Activated CD4-positive, CD25-positive, alpha-beta regulatory T cell treated with anti-CD3 and anti-CD28 coated beads, Interleukin-2, amount 50 U/mL, for 72 hours (primary cell): ENCODE data around the gene RUSF1.
"Not testable (repeated sequence)": the region's sequence is repeated elsewhere in the genome, so short reads cannot be mapped to it uniquely, and the experiment has no call there.

Source experiments
- DNase-seq: peaks from one replicate; pipeline ENCODE4 v3.0.0; 2021

Gene RUSF1

DNA sequence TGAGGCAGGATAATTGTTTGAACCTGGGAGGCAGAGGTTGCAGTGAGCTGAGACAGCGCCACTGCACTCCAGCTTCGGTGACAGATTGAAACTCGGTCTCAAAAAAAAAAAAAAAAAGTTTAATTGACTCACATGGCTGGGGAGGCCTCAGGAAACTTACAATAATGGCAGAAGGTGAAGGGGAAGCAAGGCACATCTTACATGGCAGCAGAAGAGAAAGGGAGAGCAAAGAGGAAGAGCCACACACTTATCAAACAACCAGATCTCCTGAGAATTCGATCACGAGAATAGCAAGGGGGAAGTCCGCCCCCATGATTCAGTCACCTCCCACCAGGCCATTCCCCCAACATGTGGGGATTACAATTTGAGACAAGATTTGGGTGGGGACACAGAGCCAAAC lies 62.3 kb downstream of the RUSF1 start:
- DNase-seq, result not testable (repeated sequence)

DNA sequence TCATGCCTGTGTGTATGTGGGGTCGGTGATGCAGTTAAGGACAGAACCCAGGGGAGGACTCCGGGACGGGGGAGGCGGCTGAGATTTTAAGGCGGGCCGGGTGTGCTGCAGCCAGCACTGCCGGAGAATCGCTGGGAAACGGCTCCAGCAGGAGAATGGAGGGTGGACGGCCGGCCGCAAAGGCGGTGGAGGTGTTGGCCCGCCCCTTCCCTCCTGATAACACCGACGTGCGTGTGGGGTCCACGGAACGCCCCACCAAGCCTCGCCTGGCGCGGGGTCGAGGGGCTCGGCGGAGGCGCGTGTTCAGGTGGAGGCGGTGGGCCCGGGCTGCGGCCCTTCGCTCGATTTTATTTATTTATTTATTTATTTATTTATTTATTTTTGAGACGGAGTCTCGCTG lies 66.2 kb downstream of the RUSF1 start:
- DNase-seq, result no peak

DNA sequence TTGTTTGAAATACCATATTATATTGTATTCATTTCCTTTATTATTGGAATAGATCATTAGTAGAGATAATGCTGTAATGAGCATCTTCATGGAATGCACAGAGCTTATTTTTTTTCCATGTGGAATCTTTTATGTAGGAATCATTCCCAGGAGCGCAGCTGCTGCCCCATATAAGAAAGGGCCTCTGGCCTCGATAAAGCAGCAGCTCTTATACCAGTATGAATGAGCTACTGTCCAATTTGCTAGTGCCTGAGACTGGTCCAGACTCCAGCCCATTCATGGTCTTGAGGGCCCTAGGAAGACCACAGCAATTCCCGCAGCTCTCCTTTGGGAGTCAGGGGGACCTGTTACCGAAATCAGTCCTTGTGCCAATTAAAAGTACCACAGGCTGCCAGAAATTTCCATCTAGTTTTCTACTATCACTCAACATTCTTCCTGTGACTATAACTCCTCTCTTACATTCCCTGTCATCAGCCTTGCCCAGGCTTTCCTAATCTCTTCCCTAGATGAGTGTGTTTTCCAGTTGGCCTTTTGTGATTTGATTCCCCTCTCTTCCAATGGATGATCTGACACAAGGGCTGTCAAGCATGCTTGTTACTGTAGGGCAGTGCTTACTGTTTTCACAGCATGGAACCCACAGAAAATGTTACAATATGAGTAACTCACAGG lies 67.5 kb downstream of the RUSF1 start:
- no peak for DNase-seq

DNA sequence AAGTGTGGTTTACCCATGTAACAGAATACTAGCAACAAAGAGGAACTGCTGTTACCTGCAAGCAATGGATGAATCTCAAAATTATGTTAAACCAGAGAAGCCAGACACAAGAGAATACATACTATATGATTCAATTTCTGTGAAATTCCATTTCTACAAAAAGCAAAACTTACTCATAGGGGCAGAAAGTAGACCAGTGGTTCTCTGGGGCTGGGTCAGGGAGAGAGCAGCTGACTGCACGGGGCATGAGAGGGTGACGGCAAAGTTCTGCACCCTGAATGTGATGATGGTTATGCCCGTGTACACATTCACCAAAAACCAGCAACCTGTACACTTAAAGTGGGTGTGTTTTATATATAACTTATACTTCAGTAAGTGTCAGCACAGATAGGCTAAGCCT lies 68.7 kb downstream of the RUSF1 start:
- DNase-seq, result no peak
